Measurements from ENCODE around the gene PTGER3.

The PTGER3 gene

DNA sequence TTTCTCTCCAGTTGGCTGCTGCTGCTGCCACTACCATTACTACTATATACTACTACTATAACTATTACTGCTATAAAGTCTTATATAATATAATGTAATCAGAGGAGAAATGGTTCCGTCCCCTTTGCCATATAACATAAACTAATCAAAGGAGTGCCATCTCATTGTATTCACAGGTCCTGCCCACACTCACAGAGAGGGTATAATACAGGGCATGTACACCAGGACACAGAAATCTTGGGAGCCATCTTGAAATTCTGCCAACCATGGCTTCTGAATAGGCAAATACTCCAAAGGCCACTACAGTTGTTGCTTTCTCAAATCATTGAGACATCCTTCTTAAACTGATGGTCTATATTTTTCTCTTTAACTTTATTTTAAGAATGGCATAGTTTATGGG is 40.1 kb upstream of the PTGER3 start:
- TF ChIP-seq POLR2A (IDR thresholded peaks at IDR 0.05; ENCODE audit: extremely low read depth, insufficient read length): no peak
- TF ChIP-seq MYC (IDR thresholded peaks at IDR 0.05; ENCODE audit: low read depth, low read length): no peak
- no peak for TF ChIP-seq MAX (IDR thresholded peaks at IDR 0.05; ENCODE audit: low read depth, low read length)
- TF ChIP-seq, protein P1, sequence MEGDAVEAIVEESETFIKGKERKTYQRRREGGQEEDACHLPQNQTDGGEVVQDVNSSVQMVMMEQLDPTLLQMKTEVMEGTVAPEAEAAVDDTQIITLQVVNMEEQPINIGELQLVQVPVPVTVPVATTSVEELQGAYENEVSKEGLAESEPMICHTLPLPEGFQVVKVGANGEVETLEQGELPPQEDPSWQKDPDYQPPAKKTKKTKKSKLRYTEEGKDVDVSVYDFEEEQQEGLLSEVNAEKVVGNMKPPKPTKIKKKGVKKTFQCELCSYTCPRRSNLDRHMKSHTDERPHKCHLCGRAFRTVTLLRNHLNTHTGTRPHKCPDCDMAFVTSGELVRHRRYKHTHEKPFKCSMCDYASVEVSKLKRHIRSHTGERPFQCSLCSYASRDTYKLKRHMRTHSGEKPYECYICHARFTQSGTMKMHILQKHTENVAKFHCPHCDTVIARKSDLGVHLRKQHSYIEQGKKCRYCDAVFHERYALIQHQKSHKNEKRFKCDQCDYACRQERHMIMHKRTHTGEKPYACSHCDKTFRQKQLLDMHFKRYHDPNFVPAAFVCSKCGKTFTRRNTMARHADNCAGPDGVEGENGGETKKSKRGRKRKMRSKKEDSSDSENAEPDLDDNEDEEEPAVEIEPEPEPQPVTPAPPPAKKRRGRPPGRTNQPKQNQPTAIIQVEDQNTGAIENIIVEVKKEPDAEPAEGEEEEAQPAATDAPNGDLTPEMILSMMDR (IDR thresholded peaks at IDR 0.05; ENCODE audit: low read depth, low read length): no peak
- H3K4me3 ChIP-seq (ENCODE audit: low read depth, low read length): no peak overlapping the region
- DNase-seq (ENCODE audit: low read depth): no peak

DNA sequence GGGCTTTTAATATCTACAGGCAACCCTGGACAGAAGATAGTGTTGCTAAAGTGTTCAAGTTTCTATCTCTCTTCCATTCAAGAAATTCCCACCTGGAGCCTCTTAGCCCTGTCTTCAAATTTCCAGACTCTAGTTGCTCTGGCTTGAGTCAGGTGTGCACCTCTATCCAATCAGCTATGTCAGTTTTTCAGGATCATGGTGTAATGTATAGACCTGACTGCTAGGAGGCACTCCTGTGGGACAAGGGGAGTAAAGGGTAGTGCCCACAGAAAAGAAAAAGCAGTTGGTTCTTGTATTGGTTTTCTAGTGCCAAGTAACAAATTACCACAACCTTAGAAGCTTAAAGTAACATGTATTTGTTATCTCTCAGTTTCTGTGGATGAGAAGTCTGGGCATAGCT is 39.4 kb upstream of the PTGER3 start:
- no peak overlapping the region for H3K4me3 ChIP-seq (ENCODE audit: low read depth, low read length)
- DNase-seq (ENCODE audit: low read depth): no peak
- TF ChIP-seq MAX (IDR thresholded peaks at IDR 0.05; ENCODE audit: low read depth, low read length): no peak
- TF ChIP-seq POLR2A (IDR thresholded peaks at IDR 0.05; ENCODE audit: extremely low read depth, insufficient read length): no peak
- no peak for TF ChIP-seq MYC (IDR thresholded peaks at IDR 0.05; ENCODE audit: low read depth, low read length)
- TF ChIP-seq, protein P1 (IDR thresholded peaks at IDR 0.05; ENCODE audit: low read depth, low read length): no peak

DNA sequence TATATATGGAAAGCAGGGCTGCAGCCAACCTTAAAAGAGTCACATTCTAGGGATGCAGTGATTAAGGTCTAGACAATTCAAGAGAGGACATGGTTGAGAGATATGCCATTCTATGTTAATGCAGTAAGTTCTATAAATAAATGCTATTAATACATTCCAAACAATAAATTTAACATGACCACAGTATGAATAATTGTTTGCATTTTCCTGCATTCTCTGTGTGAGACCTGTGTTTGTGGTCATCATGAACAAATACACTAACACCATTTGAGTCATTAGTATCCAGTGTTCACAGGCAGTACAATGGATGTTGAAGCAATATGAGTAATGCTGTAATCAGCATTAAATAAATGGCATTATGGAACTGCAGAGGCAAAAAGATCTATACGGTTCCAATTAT is 38.7 kb upstream of the PTGER3 start:
- H3K4me3 ChIP-seq (ENCODE audit: low read depth, low read length): no peak overlapping the region
- no peak for DNase-seq (ENCODE audit: low read depth)
- no peak for TF ChIP-seq MYC (IDR thresholded peaks at IDR 0.05; ENCODE audit: low read depth, low read length)
- no peak for TF ChIP-seq POLR2A (IDR thresholded peaks at IDR 0.05; ENCODE audit: extremely low read depth, insufficient read length)
- TF ChIP-seq, protein P1 (IDR thresholded peaks at IDR 0.05; ENCODE audit: low read depth, low read length): no peak
- TF ChIP-seq MAX (IDR thresholded peaks at IDR 0.05; ENCODE audit: low read depth, low read length): no peak

GRCh38 chr1:71083271-71083670 is 35.7 kb upstream of the PTGER3 start:
- TF ChIP-seq, protein P1 (IDR thresholded peaks at IDR 0.05; ENCODE audit: low read depth, low read length): no peak
- TF ChIP-seq POLR2A (IDR thresholded peaks at IDR 0.05; ENCODE audit: extremely low read depth, insufficient read length) (no peak), MAX (IDR thresholded peaks at IDR 0.05; ENCODE audit: low read depth, low read length) (no peak)
- H3K4me3 ChIP-seq (ENCODE audit: low read depth, low read length): no peak overlapping the region
- no peak for DNase-seq (ENCODE audit: low read depth)

GRCh38 chr1:71081697-71082080 is 34.1 kb upstream of the PTGER3 start:
- peak overlapping the region; percentile 98 for H3K4me3 ChIP-seq (ENCODE audit: low read depth, low read length)
- peak; percentile 11 for DNase-seq (ENCODE audit: low read depth)
- TF ChIP-seq POLR2A (IDR thresholded peaks at IDR 0.05; ENCODE audit: extremely low read depth, insufficient read length) (no peak), MYC (IDR thresholded peaks at IDR 0.05; ENCODE audit: low read depth, low read length) (no peak), MAX (IDR thresholded peaks at IDR 0.05; ENCODE audit: low read depth, low read length) (no peak)
- TF ChIP-seq, protein P1 (IDR thresholded peaks at IDR 0.05; ENCODE audit: low read depth, low read length): no peak
